Measurements from ENCODE around the gene ZNF831.

The ZNF831 gene

DNA sequence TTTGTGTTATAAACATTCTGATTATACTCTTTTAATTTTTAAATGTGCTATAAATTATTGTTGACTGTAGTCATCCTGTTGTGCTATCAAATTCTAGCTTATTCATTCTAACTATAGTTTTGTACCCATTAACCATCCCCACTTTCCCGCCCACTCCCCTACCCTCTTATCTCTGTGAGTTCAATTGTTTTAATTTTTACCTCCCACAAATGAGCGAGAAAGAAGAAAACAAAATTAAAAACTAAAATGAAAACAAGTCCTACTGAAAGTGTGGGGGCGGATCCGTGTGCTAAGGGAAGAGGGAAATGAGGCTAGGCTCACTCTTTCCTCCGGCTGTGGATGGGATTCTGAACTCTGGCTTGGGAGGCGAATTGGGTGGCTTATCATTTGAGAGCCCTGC, 6.6 kb upstream of the ZNF831 start:
- in situ Hi-C loops (cut with MboI; ENCODE audit: low sequenced_read_pairs): no loop called here

DNA sequence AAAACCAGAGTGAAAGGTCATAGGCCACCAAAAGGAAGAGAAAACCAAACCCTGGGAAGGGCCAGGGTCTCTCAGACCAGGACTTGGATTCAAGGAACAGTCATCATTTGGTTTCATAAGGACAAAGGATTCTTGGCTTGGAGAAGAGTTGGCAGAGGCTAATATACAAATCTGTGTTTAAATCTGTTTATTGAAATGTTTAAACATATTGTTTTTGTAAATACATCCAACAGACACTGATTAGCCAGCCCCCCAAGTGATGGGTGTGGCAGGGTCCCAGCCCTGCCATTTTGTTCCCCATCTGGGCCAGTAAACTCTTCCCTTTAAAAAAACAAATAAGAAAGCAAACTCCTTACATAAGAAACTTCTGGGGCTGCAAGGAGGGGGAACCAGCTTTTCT, 6.1 kb upstream of the ZNF831 start:
- in situ Hi-C loops (cut with MboI; ENCODE audit: low sequenced_read_pairs): no loop called here

DNA sequence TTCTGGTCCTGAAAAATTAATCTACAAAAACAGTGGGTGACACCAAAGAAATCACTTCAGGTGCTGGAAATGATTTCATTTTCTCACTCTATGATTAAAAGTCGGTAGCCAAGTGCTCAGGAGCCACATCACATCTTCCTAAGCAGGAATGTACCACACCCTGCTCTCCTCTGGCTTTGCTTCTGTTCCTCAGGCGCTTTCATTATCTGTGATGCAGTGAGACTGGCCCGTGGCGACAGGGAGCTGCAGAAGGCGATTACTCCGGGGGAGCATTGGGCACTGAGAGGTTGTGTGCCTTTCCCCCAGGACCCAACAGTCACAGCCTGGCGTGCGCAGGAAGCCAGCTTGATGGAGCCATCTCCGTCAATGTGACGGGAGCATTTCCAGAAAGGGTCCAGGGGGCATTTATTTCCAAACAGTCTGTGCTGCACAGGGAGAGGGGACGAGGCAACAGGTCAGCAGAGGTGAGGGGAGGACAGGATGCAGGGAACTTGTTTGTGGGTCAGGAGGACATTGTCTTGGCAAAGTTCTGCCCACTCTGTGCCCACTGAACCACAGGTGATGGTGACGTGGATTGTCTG, 5.6 kb upstream of the ZNF831 start:
- in situ Hi-C loops (cut with MboI; ENCODE audit: low sequenced_read_pairs): no loop called here

DNA sequence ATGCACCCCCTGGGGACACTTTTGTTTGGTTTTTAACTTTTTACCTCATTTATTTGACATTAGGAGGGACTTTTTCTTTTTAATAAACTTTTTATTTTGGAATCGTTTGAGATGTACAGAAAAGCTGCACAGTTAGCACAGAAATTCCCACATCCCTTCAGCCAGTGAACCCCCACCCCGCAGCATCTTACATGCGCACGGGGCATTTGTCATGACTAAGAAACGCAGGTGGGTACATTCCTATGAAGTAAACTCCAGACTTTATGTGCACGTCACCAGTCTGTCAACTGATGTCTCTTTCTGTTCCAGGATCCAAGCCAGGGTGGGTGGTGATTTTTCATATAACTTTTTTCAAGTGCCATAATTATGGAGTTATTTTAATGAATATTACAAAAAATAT, 4.9 kb upstream of the ZNF831 start:
- in situ Hi-C loops (cut with MboI; ENCODE audit: low sequenced_read_pairs): no loop called here

DNA sequence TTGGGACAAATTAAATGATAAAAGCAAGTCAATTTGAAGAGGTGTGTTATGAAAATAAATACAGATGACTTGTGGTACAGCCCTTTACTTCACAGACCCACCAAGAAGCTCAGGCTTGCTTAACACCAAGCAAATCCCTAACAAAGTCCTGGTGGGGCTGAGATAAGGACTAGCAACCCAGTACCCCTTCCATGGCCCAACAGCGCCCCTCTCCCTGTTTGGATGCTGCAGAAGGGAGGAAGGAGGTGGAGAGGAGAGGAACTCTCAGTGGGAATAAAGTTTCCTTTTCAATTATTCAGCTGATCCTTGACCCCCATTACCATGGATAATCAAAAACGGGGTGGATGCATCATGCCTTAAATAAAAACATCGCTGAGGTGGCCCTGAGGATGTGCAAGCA, 4.5 kb upstream of the ZNF831 start:
- in situ Hi-C loops (cut with MboI; ENCODE audit: low sequenced_read_pairs): no loop called here

DNA sequence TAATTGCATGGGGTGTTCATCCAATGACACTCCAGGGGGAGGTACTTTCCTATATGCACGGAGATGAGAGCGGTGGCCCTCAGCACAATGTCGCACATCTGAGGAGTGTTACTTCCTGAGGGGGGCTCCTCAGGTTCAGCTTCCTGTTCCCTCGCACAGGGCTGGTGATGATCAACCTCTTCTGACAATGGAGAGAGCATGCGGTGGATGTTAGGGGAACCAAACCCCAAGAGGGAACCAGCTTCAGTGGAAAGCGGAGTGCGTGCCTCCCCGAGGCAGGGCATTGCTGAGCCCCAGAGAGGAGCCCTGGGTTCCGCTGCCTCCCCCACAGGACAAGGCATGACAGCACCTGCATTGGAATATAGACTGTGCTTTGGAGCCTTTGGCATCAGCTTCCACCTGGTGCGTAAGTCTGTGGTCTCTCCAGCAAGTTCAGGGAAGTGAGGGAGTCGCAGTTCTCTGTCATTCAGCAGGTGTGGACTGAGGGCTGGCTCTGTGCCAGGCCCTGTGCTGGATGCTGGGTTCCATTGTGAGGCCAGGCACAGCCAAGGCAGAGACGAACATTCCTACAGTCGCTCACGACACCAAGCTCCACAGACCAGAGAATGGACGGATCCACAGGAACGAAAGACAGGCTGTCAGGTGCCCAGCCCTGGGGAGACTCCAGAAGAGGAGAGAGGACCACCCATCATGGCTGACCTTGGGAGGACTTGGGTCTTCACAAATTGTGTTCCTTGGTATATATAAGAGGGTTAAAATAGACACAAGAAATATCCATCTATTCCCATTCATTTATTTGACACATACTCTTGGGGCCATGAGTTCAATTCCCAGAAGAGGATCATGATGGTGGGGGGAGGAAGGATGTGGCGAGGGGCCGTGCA, 3.9 kb upstream of the ZNF831 start:
- in situ Hi-C loops (cut with MboI; ENCODE audit: low sequenced_read_pairs): no loop called here

DNA sequence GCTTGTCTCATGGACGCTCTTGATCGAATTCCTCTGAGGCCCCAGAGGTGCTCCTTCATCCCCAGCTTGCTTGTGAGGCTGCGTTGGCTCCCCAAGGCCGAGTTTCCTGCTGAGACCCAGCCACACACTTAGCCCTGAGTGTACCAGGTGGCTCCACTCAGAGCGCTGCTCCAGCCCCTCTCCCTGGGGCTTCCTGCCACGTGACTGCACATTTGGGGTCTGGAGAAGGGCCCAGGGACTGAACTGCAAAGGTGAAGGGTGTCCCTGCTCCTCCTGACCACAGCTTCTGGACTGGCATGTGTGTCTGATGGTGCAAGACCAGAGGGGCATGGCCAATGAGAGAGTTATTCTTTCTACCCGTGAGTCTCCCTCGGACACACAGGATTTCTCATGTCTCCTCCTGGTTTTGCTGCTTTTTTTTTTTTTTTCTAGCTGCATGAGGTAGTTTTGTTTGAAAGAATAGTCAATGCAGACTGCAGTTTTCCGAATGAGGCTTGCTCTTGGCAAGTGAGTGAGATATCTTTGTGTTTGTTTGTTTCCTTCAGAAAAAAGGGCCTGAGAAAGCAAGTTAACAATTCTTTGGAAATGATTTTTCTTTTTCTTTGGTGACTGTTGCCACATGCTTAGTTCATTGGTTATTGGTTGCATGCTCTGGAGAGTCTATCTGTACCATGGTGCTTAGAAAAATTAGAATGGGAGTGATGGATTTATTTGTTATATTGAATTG, 3.1 kb upstream of the ZNF831 start:
- in situ Hi-C loops (cut with MboI; ENCODE audit: low sequenced_read_pairs): no loop called here

DNA sequence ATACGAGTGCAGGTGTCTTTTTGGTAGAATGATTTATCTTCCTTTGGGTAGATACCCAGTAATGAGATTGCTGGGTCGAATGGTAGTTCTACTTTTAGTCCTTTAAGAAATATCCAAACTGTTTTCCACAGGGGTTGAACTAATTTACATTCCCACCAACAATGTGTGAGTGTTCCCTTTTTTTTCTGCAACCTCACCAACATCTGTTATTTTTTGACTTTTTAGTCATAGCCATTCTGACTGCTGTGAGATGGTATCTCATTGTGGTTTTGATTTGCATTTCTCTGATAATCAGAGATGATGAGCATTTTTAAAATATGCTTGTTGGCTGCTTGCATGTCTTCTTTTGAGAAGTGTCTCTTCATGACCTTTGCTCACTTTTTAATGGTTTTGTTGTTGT, 1.9 kb upstream of the ZNF831 start:
- in situ Hi-C loops (cut with MboI; ENCODE audit: low sequenced_read_pairs): no loop called here

DNA sequence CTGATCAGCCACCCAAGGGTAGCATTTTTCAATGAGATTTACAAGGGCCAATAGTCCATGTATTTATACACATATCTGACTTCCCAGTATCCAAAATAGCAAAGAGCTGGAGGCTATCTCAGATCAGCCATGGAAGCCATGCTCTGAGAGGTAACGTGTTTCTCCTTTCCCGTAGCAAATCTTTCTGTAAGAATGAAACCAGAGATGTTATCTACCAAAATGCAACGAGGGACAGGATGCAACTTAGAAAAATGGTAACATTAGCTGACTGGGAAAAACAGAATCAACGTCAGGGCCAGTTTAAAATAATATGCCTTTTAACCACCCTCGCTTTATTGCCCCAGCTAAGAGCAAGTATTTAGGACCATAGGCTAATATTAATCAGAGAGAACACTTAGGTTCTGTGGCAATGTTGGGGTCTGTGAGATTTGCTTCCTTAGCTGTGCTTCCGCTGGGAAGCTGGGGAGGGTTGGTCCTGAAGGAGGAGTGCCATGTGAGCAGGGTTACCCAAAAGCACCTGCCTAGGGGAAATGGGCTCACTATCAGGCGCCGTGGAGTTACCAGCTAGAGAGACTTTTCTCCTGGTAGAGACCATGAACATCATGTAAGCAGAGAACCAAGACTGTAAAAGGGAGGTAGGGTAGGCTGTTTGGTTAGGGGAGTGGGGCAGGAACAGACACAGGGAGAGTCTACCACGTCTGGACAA, 1.2 kb downstream of the ZNF831 start:
- in situ Hi-C loops (cut with MboI; ENCODE audit: low sequenced_read_pairs): no loop called here

DNA sequence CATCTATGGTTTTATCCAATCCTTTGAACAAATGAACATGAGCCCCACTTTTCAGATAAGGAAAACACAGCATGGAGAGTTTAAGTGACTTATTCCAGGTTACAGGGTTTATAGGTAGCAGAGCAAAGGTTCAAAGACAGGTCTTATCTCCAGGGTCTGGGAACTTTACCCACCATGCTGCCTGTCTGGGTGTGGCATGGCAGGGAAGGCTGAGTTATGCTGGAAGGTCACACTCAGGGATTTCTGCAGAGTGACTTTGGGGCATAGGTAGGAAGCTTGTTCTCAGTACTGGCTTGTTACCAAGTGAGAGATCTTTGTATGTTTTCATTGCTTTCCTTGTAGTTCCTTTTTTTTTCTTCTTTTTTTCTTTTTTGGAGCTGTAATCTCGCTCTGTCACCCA, 1.8 kb downstream of the ZNF831 start:
- in situ Hi-C loops (cut with MboI; ENCODE audit: low sequenced_read_pairs): no loop called here

DNA sequence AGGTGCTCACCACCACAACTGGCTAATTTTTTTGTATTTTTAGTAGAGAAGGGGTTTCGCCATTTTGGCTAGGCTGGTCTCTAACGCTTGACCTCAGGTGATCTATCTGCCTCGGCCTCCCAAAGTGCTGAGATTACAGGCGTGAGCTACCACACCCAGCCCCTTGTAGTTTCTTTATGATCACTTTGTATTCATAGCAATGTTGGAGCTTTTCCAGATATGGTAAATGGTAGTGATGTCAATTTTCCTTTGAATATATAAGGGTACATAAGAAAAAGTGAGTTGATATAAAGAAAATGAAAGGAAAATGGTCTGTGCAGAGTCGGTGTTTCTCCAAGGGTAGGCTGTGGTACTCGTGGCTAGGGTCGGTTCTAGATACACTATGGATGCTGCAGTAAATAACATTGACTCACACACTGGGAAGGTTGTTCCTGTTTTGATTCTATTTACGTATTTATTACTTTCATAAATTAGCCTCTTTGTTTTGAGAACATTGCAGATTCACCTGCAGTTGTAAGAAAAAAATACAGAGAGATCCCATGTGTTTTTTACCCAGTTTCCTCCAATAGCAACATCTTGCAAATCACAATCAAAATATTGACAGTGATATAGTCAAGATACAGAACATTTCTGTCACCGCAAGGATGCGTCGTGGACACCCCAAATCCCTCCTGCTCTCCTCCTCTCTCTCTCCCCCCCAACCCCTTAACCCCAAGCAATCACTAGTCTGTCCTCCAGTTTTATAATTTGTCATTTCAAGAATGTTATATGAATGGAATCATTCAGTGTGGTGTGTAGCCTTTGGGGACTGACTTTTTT, 2.5 kb downstream of the ZNF831 start:
- in situ Hi-C loops (cut with MboI; ENCODE audit: low sequenced_read_pairs): no loop called here

DNA sequence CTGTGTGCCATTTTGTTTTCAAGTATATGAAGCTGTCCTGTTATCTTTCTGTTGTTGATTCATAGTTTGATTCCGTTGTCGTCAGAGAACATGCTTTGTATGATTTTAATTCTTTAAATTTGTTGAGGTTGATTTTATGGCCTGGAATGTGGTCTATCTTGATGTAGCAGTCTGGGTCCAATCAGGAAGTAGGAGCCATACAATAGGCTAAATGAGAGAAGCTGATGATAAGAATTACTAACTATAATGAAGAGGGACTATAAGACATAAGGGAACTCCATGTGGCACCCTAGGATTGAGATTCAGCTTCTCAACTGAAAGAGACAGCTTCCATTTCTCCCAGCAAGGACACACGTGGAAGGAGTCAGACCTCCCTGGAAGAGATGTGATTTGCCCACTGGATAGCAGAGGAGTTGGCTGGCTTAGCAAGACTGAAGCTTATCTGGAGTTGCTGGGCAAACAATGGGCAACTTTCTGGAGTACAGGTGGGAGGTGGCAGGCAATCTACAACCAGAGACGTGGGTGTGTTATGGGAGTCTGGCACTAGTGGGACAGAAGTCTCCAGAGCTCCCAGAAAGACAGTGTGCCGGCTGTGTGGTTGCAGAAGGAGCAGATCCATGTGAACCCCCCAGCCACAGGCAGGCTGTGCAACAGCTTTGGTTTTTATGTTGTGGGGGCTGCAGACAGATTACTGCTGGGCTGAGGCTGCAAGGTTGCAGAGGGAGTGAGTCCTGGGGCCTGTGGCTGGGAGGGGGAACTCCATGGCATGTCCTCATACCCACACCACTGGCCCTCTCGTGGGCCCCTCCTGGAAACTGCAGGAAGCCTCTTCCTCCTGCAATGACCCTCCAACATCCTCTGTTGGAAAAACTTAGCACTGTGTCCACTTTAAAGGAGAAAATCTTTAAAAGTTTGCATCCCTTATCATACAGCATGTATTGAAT, 7.1 kb downstream of the ZNF831 start:
- in situ Hi-C loops (cut with MboI; ENCODE audit: low sequenced_read_pairs): no loop called here

DNA sequence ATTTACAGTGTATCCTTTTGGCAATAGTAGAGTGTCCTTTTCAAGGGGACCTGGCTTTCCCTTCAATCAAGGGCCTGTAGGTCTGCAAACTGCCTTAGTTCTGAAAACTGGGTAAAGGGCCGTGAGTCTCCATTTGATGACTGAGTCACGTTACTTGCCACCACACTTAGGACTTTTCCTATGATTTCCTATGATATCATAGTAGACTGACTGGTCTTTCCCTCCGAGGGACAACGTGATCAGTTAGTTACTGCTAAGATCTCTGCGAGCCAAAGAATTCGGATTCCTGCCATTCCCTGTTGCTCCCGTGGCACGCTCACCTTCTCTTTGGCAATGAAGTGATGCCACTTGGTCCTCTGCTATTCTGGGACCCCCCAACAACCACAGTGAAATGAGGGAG, 8.4 kb downstream of the ZNF831 start:
- in situ Hi-C loops (cut with MboI; ENCODE audit: low sequenced_read_pairs): no loop called here

DNA sequence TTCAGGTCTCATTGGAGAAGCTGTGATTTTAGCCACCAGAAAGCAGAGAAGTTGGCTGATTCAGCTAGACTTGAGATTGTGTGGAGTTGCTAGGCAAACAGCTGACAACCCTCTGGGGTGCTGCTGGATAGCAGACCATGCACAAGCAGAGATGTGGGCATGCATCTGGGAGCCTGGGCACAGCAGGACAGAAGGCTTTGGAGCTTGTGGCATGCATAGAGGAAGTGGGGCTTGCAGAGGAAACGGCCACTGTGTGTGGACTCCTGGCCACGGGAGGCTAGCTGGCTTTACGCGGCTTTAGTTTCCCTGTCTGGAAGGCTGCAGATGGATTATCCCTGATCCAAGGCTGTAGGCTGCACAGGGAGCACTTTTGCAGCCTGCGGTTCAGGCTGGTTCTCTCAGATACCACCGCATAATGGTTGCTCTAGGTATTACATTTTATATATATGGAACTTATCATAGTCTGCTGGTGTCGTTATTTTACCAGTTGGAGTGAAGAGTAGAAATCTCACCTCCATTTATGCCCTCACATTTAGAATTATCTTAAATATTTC, 10.4 kb downstream of the ZNF831 start:
- in situ Hi-C loops (cut with MboI; ENCODE audit: low sequenced_read_pairs): no loop called here

DNA sequence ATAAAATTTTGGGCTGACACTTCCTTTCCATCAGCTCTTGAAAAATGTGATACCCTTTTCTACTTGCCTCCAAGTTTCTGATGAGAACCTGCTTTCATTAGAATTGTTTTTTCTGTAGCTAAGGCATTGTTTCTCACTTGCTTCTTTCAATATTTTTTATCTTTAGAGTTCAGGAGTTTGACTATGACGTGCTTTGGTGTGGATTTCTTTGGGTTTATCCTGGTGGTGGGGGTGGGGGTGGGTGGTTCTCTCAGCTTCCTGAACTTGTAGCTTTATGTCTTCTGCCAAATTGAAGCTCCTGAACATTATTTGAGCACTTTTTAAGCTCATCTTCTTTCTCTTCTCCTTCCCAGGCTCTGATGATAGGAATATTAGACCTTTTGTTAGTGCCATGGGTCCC, 11.4 kb downstream of the ZNF831 start:
- in situ Hi-C loops (cut with MboI; ENCODE audit: low sequenced_read_pairs): no loop called here

DNA sequence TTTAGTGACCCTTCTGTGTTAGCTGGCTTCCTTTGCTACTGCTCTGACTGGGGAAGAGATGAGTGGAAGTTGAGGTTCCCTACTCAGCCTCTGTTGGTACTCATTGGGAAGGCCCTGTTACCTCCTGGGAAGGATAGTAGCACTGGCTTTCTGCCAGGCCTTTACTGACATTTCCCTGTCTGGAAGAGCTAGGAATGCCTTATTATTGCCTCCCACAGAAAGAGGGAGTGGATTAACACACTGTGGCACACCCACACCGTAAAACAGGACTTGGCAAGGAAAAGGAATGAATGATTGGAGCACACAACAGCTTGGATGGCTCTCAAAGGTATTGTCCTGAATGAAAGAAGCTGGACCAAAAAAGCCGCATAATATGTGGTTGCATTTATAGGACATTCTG, 12.2 kb downstream of the ZNF831 start:
- in situ Hi-C loops (cut with MboI; ENCODE audit: low sequenced_read_pairs): no loop called here

DNA sequence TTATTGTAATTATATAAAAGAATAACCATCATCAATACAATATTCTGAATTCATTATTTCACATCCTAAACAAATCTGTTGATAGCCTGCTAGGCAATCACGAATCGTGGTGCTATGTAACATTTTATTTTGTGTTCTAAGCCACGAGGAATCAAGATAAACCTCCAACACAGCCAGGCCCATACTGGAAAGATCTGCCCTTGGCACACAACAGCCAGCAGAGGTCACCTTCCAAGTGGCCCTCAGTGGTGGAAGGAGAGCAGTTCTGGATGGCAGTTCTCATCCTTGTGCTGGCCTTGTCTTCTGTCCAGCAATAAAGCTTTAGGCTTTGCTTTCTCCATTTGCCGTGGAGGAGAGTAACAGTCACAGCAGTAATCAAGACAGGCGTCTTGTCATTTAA, 13.2 kb downstream of the ZNF831 start:
- in situ Hi-C loops (cut with MboI; ENCODE audit: low sequenced_read_pairs): no loop called here

DNA sequence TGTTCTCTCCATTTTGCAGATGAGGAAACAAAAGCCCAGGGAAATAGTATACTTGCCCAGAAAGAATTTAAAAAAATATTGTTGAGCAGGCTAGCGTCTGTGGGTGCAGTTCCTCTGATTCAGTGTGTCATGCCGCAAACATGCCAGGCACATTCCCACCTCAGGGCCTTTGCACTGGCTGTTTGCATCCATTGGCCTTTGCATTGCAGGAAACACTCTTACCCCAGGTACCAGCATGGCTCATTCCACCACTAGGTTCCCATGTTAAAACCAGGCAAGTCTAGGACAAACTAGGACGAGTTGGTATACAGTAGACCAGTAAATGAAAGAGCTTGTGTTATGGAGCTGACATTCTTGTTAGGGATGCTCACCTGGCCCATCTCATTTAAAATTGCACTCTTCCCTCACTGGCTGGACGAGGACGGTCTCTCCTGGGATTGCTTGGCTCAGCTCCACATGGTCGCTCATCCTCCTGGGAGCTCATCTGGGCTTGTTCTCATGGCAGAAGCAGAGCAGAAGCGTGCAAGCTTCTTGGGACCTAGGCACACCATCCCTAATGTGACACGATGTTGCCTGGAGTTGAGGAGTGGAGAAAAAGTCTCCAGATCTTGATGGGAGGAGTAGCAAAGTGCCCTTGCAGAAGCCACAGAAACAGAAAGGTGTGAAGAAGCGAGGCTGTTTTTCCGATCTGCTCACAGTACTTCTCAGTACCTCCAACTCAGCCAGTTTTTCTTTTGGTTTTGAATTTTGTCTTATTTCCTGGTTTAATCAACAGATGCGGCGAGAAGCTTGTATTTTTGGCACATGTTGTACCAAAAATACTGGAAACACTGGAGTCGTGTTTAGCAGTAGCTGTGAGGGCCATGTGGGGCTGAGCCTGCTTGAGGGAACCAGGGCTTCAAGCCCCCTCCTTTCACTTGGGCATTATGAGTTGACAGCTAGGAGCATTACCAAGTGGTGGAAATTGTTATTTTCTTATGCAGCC, 13.9 kb downstream of the ZNF831 start:
- in situ Hi-C loops (cut with MboI; ENCODE audit: low sequenced_read_pairs): no loop called here
